Left renal pelvis (tissue), 4 donors: ENCODE measurements around the gene MAP3K6. TPM values are rescaled to one million over a fixed set of nuclear protein-coding genes. Genes with fewer than 3 reads are reported as not detected.

Experiments used
- DNase-seq, 4 donors: peaks; one replicate each; pipeline ENCODE4 v3.0.0-alpha.2; 2013; ENCODE audit warnings: low read depth in 4 of 4, low spot score in 3 of 4
- polyA plus RNA-seq, 4 donors: library from polyadenylated mRNA; unstranded; fragments of 120-200 nt; gene quantifications; one replicate each; pipeline ENCODE4 v1.2.1, GENCODE V29; 2013; ENCODE audit not compliant: insufficient read length in 4 of 4

The MAP3K6 gene
- polyA plus RNA-seq, 4 donors, result 9.0 to 15.1 (median 9.5) TPM

GRCh38 chr1:27377760-27378495 lies 11.2 kb upstream of the MAP3K6 start:
- no peak for DNase-seq

GRCh38 chr1:27374362-27375086 lies 7.8 kb upstream of the MAP3K6 start, which contains the start of gene FCN3:
TSS of gene FCN3 (minus strand) at chr1:27374824. CDS start at chr1:27374818, 6 bp downstream.
- DNase-seq, result no peak

DNA sequence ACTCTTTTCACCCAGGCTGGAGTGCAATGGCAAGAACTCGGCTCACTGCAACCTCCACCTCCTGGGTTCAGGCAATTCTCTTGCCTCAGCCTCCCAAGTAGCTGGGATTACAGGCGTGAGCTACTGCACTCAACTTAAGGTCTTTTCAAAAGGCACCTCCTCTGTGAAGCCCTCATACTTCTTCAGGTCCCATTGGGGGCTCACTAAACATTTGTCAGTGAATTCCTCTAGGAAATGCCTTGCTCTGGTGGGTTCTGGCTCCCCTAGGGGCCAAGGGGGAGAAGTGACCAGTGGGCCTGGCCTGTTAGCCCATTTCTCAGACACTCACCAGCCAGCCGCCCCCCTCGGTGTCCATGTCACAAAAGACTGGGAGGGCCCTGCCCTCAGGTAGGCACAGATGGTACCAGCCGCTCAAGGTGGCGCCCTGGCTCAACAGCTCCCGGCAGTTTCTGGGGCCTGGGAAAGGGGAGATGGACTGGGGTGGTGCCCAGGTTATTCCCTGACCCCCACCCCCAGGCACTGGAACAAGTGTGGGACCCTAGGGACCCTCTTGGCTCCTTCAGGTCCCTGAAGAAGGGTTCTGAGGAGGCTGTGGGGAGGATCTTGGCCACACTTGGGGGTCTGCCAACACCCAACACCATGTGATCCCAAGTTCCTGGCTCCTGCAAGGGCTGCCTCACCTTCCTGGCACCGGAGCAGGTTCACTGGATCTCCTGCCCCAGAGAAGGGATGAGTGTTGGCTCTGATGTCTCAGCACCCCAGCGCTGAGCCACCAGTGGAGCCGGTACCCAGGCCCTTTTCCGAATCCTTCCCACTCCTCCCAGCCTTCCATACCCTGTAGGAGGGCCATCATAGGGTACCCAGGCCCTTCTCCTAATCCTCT lies 6.3 kb upstream of the MAP3K6 start:
- DNase-seq, result no peak

GRCh38 chr1:27372022-27372807 lies 5.5 kb upstream of the MAP3K6 start:
- no peak for DNase-seq

GRCh38 chr1:27368869-27369582 lies 2.3 kb upstream of the MAP3K6 start:
- no peak for DNase-seq

DNA sequence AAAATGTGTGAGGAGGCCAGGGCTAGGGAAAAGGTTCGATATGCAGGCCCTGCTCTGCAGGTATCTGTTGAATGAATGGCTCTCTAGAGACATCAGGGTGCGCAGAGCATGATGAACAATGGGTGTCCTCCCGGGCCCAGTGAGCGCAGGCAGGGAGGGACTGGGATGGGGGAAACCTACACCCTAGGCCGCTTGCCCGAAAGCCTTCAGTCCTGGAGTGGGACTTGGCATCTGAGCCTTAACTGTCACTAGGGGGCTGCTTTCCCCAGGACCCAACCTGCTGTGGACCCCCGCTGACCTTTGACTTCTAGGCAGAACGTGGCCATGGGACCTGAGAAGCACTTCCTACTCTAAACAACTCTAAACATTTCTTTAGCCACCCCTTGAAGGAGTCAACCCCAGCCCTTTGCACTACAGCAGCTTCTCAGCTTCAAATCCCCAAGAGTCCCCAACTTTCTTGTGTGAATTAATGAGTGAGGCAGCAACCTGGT lies 444 bp upstream of the MAP3K6 start:
- DNase-seq, result no peak

DNA sequence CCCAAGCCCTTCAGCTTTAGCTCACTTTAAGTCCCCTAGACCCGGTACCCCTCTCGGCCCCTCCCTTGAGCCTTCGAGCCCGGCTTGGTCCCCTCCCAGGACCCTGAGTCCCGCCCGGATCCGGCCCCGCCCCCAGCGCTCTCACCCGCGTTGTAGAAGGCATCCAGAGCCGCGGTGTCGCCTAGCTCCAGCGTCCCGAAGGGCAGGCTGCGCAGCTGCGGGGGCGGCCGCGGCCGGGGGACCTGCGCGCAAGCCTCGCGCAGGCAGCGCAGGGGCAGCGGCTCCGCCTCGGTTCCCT lies 699 bp downstream of the MAP3K6 start:
- peak in 1 of 4 donors; percentile 57 for DNase-seq

GRCh38 chr1:27365372-27366112 lies 1.2 kb downstream of the MAP3K6 start:
- DNase-seq, result peak in 2 of 4 donors; percentile 77 to 78

GRCh38 chr1:27364696-27365371 lies 1.9 kb downstream of the MAP3K6 start:
- DNase-seq, result no peak

DNA sequence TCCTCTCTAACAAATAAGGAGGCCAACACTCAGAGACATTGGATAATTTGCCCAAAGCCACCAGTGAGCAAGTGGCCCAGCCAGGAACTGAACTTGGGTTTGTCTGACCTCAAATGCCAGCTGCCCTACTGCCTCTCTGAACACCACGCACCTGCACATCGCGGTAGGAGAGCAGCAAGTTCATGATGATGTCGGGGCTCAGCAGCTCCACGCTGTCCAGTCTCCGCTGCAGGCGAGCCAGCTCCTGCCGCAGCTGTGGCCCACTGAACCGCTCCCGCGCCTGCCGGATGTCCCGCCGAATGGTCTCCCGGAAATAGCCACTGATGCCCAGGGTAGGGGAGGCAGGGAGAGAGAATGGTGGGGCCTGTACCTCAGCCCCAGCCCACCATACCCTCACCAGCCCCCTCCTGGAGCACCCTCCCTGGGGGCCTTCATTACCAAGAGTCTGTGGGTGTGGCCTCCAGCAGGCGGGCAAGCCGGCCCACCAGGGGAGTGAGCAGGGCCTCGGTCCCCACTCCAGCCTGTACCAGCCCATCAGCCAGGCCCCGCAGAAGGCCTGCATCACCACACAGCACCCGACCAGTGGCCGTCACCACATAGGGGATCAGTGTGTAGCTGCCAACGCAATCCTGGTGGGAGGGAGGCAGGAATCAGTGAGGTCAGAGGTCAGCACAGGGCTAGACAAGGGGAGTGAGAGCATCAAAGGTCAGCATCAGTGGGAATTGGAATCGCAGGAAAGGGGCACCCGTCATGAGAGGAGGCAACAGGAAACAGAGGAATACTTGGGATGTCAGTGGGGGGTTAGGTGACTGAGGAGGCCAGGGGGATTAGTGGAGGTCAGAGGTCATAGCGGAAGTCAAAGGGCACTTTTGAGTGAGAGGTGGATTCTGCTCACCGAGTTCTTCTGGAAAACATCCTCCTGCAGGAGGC lies 2.7 kb downstream of the MAP3K6 start:
- no peak for DNase-seq

- DNase-seq, result no peak
Measured at GRCh38 chr1:27361553-27361952, 5.2 kb downstream of the MAP3K6 start.

- no peak for DNase-seq
Measured at GRCh38 chr1:27361044-27361402, 5.7 kb downstream of the MAP3K6 start.

DNA sequence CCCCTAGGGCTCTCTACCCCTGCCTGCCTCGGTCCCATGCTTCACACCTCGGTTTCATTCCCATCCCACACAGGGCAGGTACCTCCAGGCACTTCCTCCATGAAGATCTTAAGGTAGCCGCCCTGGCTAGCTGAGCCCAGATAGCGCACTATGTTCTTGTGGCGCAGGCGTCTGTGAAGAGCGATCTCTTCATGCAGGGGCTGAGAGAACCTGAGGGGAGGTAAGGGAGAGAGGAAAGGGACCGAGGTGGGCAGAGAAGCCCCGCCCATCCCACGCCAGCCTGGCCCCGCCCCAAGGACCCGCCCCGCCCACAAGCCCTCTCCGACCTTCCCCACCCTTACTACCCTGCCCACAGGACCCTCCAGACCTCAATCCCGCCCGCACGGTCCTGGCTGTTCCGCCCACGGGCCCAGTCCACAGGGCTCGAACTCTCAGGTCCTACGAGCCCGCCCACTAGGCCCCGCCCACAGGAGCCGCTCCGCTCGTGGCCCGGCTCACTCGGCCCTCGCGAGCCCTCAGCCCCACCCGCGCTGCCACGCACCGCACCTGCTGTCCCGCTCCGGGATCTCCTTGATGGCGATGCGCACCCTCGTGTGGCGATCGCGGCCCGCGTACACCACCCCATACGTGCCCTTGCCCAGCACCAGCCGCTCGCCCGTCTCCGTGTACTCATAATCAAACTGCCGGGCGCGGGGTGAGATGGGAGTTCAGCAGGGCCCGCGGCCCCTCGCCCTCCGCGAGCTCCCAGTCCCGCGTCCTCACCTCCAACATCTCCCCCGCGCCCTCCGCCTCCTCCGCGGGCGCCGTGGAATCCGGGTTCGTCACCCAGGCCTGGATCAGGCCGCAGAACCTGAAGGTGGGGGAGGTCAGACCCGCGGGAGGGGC lies 6.4 kb downstream of the MAP3K6 start:
- DNase-seq, result no peak

- DNase-seq, result no peak
Measured at GRCh38 chr1:27359822-27360158, 7.0 kb downstream of the MAP3K6 start.

DNA sequence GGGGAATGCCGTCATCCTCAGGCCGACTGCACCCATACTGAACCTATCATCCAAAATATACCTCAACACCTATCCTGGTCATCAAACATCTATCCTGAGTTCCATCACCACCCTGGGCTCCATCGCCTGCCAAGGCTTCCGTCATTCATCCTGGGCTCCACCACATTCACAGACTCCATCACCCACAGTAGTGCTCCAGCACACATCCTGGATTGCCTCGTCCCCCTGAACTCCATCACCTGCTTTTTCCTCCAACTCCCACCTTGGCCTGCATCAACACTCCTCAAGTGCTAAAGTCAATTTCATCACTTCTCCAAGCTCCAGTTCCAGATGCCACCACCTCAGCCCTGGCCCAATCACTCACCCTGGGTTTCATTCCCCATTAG lies 7.8 kb downstream of the MAP3K6 start:
- no peak for DNase-seq

- DNase-seq, result no peak
Measured at GRCh38 chr1:27358038-27358927, 8.5 kb downstream of the MAP3K6 start.
